Measurements from ENCODE around the gene SLC25A48. TPM values are rescaled to one million over a fixed set of nuclear protein-coding genes. Genes with fewer than 3 reads are reported as not detected.

SLC25A48 gene
- 0.22 TPM in 1 of 5 replicates, not detected in the others for total RNA-seq (2022; extraction: Qiagen RNA extraction; ENCODE audit: low read depth)

DNA sequence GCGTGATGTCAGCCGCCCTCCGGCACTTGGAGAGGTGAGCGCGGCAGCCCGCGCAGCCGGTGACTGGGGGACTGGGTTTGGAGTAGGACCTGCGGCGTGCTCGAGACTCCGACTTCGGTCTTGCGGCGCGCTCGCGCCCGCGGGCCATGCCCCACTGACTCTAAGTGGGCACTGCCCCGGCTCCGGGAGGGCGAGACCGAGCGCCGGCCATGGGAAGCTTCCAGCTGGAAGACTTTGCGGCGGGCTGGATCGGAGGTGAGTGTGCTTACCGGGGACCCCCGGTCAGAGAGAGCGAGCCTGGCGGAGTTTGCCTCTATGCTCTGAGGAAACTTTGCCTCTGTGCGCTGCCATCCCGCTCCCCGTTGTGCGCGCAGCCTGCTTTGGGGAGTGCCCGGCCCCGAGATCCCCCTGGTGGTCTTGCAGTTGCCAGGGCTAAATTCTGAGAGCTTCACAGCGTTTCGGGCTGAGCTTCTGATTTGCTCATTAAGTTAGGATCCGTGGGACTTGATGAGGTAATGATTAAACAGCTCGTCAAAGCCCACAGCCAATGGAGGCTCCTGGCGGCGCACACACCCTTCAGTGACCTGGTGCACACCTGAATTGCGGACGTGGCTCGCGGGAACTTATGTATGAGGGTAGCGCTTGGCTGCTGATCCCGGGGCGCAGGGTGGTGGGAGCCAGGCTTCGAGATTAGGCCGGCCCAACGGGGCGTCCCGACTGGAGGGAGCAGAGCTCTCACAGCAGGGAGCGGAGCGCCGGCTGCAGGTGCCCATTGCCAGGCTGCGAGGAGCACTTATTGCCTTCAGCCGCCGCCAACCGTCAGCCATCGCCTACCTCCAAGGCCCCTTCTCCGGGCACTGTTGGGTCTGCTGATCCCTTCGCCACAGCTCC, at the start of gene SLC25A48:
TSS of gene SLC25A48 (plus strand) at position 25 of the 891 bp plus-strand sequence. CDS start at position 210, 185 bp downstream.

DNA sequence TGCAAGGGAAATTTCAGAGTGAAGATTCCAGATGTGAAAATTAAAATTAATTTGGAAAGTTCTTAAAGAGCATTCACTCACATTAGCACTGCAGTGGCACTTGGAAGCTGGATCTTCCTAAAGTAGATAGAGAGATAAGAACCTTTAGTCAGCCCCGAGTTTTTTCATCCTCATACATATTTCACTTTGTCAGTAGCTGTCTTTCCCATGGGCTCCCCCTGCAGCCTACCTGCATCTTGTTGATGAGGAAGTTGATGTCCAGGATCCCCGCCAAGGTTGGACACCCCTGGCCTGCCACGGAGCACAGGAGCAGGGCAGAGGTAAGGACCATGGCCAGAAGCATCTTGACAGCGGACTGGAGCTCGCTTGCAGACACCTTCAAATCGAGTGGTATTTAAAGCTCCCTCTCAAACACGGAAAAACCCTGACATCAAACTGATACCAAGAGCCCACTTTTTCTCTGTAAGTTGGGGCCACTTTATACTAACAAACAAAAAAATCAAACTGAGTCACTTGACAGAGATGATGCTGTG, 61.1 kb downstream of the SLC25A48 start, which contains the start of gene IL9:
TSS of gene IL9 (minus strand) at position 368 of the 533 bp plus-strand sequence. CDS start at position 343, 25 bp downstream.

Other genes starting within 250 kb of the SLC25A48 start
- gene IL9, start 61.2 kb downstream of the SLC25A48 start, total RNA-seq (2022; extraction: Qiagen RNA extraction; ENCODE audit: low read depth), result not detected in 5 replicates
- not detected in 5 replicates for gene LECT2, start 120.3 kb downstream of the SLC25A48 start, total RNA-seq (2022; extraction: Qiagen RNA extraction; ENCODE audit: low read depth)
- 1,493 to 2,078 TPM (median 1,745 TPM) in 5 replicates for gene TGFBI, start 194.3 kb downstream of the SLC25A48 start, total RNA-seq (2022; extraction: Qiagen RNA extraction; ENCODE audit: low read depth)

All from A549 treated with ZK216348 at 1 μM for 4 hours (cell line).